ENCODE measurements around the gene HECTD1. TPM values are rescaled to one million over a fixed set of nuclear protein-coding genes. Genes with fewer than 3 reads are reported as not detected.

The HECTD1 gene
- total and polyA plus RNA-seq, 10 of the 15 experiments (the other 5 are each of a cell fraction or from before 2014, with no cell fraction given), result 27.3 to 116 (median 57.7) TPM

DNA sequence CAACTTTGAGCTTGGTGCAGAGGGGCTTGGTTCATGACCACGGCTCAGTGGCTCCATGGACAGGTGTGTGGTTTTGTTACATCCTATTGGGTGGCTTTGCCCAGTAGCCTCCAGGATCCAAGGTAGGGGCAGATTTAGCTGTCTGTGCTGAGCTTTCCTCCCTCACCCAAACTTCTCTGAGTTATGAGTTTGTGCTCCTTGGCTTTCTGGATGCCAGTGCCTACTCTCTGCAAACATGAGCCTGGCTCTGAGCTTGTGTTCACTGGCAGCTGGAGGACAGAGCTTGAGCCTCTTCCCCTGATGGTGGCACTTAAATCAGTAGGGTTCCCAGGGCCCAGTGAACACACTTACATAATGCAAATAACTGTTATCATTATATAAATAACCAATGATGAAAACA, 45.3 kb upstream of the HECTD1 start:
- RAD21 ChIA-PET (ENCODE audit: unreplicated experiment), result interaction anchor here (1.5 kb wide), 1 partner anchor 10 kb away, joined by 6 read pairs; no protein-coding TSS in a partner anchor
- Histone ChIP-seq H4K20me1 (ENCODE audit: control insufficient read depth, insufficient read depth) (no peaks in the 10 kb centered on the region), H3K9ac (ENCODE audit: control insufficient read depth, insufficient read depth, low read length) (no peak overlapping the region), H3K79me2 (ENCODE audit: control insufficient read depth, insufficient read depth, low read length) (no peaks in the 10 kb centered on the region), H3K9me3 (replicated peaks; ENCODE audit: control insufficient read depth, insufficient read depth, low read length) (no peaks in the 10 kb centered on the region), H3K4me2 (ENCODE audit: control insufficient read depth, insufficient read depth) (no peak overlapping the region), H3K4me1 (ENCODE audit: control insufficient read depth, insufficient read depth, low read length) (peaks cover 8% of the 10 kb centered on the region; the same call in 1 of the 2 replicates), H3K27me3 (replicated peaks in 1 of 2; ENCODE audit: control insufficient read depth in 2 of 2, insufficient read depth in 2 of 2, low read length in 1 of 2) (no peaks in the 10 kb centered on the region), H2AFZ (ENCODE audit: control insufficient read depth, low read depth, low read length) (no peak overlapping the region), H3K27ac (ENCODE audit: control insufficient read depth, insufficient read depth) (no peak overlapping the region), H3K36me3 (ENCODE audit: control insufficient read depth in 2 of 2, insufficient read depth in 2 of 2, low read length in 1 of 2) (no peaks in the 10 kb centered on the region), H3K4me3 (no peak overlapping the region)
- BruUV-seq (replicated peaks), result no TSS peak
- CTCF ChIA-PET, result no interaction called here
- TF ChIP-seq TAF1 (IDR thresholded peaks at IDR 0.05; ENCODE audit: borderline replicate concordance, low read depth, low read length) (no peak), TCF7 (IDR thresholded peaks at IDR 0.05; ENCODE audit: borderline replicate concordance) (no peak), SMAD1 (IDR thresholded peaks at IDR 0.05; ENCODE audit: low read depth, partially characterized antibody) (no peak), EED (IDR thresholded peaks at IDR 0.05; ENCODE audit: low read depth) (no peak), RUNX3 (IDR thresholded peaks at IDR 0.05; ENCODE audit: low read length) (no peak), ZZZ3 (IDR thresholded peaks at IDR 0.05; ENCODE audit: control insufficient read depth, insufficient read length, low read depth) (no peak), SRF (IDR thresholded peaks at IDR 0.05; ENCODE audit: low read depth in 2 of 2, low read length in 2 of 2) (no peak), CHD1 (IDR thresholded peaks at IDR 0.05; ENCODE audit: low read depth, low read length) (no peak), MEF2A (IDR thresholded peaks at IDR 0.05; ENCODE audit: insufficient read depth, low read depth, low read length) (no peak), NRF1 (conservative IDR thresholded peaks at IDR 0.05; ENCODE audit: low read depth, low read length) (no peak), ZNF217 (IDR thresholded peaks at IDR 0.05) (no peak)
- TF ChIP-seq, protein P1, sequence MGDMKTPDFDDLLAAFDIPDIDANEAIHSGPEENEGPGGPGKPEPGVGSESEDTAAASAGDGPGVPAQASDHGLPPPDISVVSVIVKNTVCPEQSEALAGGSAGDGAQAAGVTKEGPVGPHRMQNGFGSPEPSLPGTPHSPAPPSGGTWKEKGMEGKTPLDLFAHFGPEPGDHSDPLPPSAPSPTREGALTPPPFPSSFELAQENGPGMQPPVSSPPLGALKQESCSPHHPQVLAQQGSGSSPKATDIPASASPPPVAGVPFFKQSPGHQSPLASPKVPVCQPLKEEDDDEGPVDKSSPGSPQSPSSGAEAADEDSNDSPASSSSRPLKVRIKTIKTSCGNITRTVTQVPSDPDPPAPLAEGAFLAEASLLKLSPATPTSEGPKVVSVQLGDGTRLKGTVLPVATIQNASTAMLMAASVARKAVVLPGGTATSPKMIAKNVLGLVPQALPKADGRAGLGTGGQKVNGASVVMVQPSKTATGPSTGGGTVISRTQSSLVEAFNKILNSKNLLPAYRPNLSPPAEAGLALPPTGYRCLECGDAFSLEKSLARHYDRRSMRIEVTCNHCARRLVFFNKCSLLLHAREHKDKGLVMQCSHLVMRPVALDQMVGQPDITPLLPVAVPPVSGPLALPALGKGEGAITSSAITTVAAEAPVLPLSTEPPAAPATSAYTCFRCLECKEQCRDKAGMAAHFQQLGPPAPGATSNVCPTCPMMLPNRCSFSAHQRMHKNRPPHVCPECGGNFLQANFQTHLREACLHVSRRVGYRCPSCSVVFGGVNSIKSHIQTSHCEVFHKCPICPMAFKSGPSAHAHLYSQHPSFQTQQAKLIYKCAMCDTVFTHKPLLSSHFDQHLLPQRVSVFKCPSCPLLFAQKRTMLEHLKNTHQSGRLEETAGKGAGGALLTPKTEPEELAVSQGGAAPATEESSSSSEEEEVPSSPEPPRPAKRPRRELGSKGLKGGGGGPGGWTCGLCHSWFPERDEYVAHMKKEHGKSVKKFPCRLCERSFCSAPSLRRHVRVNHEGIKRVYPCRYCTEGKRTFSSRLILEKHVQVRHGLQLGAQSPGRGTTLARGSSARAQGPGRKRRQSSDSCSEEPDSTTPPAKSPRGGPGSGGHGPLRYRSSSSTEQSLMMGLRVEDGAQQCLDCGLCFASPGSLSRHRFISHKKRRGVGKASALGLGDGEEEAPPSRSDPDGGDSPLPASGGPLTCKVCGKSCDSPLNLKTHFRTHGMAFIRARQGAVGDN (IDR thresholded peaks at IDR 0.05), result no peak
- TF ChIP-seq, protein P2, sequence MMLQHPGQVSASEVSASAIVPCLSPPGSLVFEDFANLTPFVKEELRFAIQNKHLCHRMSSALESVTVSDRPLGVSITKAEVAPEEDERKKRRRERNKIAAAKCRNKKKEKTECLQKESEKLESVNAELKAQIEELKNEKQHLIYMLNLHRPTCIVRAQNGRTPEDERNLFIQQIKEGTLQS (IDR thresholded peaks at IDR 0.05; ENCODE audit: borderline replicate concordance, extremely low read depth, low read depth, low read length), result no peak
- TF ChIP-seq, protein P3, sequence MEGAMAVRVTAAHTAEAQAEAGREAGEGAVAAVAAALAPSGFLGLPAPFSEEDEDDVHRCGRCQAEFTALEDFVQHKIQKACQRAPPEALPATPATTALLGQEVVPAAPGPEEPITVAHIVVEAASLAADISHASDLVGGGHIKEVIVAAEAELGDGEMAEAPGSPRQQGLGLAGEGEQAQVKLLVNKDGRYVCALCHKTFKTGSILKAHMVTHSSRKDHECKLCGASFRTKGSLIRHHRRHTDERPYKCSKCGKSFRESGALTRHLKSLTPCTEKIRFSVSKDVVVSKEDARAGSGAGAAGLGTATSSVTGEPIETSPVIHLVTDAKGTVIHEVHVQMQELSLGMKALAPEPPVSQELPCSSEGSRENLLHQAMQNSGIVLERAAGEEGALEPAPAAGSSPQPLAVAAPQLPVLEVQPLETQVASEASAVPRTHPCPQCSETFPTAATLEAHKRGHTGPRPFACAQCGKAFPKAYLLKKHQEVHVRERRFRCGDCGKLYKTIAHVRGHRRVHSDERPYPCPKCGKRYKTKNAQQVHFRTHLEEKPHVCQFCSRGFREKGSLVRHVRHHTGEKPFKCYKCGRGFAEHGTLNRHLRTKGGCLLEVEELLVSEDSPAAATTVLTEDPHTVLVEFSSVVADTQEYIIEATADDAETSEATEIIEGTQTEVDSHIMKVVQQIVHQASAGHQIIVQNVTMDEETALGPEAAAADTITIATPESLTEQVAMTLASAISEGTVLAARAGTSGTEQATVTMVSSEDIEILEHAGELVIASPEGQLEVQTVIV (IDR thresholded peaks at IDR 0.05; ENCODE audit: borderline replicate concordance, partially characterized antibody), result no peak
- SMC1A ChIA-PET (ENCODE audit: uncharacterized antibody, unreplicated experiment), result no interaction called here
- in situ Hi-C loops (cut with MboI), result no loop called here
- POLR2A ChIA-PET, result interaction anchor here (0.6 kb wide), 1 partner anchor 27 kb away, joined by 4 read pairs; no protein-coding TSS in a partner anchor
- ATAC-seq (no peak), FAIRE-seq (no peak), DNase-seq (ENCODE audit: low read depth, low spot score) (no peak)
- intact Hi-C loops (cut with micrococcal nuclease; ENCODE audit: unreplicated experiment), result no loop called here
- WGBS (ENCODE audit: insufficient coverage, insufficient replicate concordance, low lambda C conversion rate, missing lambda C conversion rate), result 57% methylated on average over 1 of the region's 1 CpG
